CD4-positive, CD25-positive, alpha-beta regulatory T cell (primary cell): ENCODE data around the gene MAP2. TPM values are rescaled to one million over a fixed set of nuclear protein-coding genes. Genes with fewer than 3 reads are reported as not detected.
"Not testable (repeated sequence)": the region's sequence is repeated elsewhere in the genome, so short reads cannot be mapped to it uniquely, and the experiment has no call there.

ENCODE experiments used
- ATAC-seq, 2 donors: fragments of 150-1000 bp; cut with Tn5 transposase; one replicate each; pipeline ENCODE4 v1.10.0; 2021; ENCODE audit warnings: low read depth in 2 of 2, moderate number of reproducible peaks in 2 of 2, moderate library complexity in 1 of 2
- DNase-seq, 3 donors: peaks; one replicate each; pipeline versions ENCODE4 v3.0.0 to v3.0.0-alpha.2; 2012 to 2022; ENCODE audit warnings: mixed read lengths in 1 of 3
- H3K27ac ChIP-seq: one replicate; pipeline ENCODE4 v1.7.0; 2013; ENCODE audit warnings: mild to moderate bottlenecking, low read length; ENCODE audit not compliant: insufficient read depth, poor library complexity, severe bottlenecking
- H3K27me3 ChIP-seq: one replicate; pipeline ENCODE4 v1.7.0; 2013; ENCODE audit warnings: low read length; ENCODE audit not compliant: control insufficient read depth, insufficient read depth
- H3K36me3 ChIP-seq: one replicate; pipeline ENCODE4 v1.7.0; 2013; ENCODE audit warnings: mild to moderate bottlenecking, low read length, moderate library complexity; ENCODE audit not compliant: control insufficient read depth, insufficient read depth
- H3K4me1 ChIP-seq: 2 replicates; pipeline ENCODE4 v1.7.0; 2013; ENCODE audit warnings: mild to moderate bottlenecking, low read length; ENCODE audit not compliant: insufficient read depth, control insufficient read depth, poor library complexity, severe bottlenecking
- H3K4me3 ChIP-seq: one replicate; pipeline ENCODE4 v1.7.0; 2013; ENCODE audit warnings: low read depth, mild to moderate bottlenecking, low read length, moderate library complexity
- H3K9me3 ChIP-seq, 2 experiments: 1 replicate in 1 of 2; 2 replicates in 1 of 2; pipeline ENCODE4 v1.7.0; 2013; ENCODE audit warnings: low read length in 2 of 2, mild to moderate bottlenecking in 1 of 2, moderate library complexity in 1 of 2; ENCODE audit not compliant: control insufficient read depth in 2 of 2
- H3K27ac Mint-ChIP-seq, 3 donors: one replicate each; pipeline ENCODE4 v1.8.0; 2020 to 2022; ENCODE audit warnings: mild to moderate bottlenecking in 3 of 3, mixed read lengths in 3 of 3, moderate library complexity in 2 of 3
- H3K27me3 Mint-ChIP-seq: one replicate; pipeline ENCODE4 v1.8.0; 2022; ENCODE audit warnings: mild to moderate bottlenecking, mixed read lengths
- H3K36me3 Mint-ChIP-seq: one replicate; pipeline ENCODE4 v1.8.0; 2020; ENCODE audit warnings: mixed read lengths
- H3K4me1 Mint-ChIP-seq, 4 donors: one replicate each; pipeline ENCODE4 v1.8.0; 2020 to 2022; ENCODE audit warnings: mixed read lengths in 4 of 4, mild to moderate bottlenecking in 1 of 4
- H3K4me3 Mint-ChIP-seq, 4 donors: one replicate each; pipeline ENCODE4 v1.8.0; 2020 to 2022; ENCODE audit warnings: mild to moderate bottlenecking in 4 of 4, mixed read lengths in 4 of 4, moderate library complexity in 3 of 4
- H3K9me3 Mint-ChIP-seq, 7 donors: one replicate each; pipeline ENCODE4 v1.8.0; 2020 to 2022; ENCODE audit warnings: mixed read lengths in 7 of 7, mild to moderate bottlenecking in 3 of 7, moderate library complexity in 2 of 7
- polyA plus RNA-seq, 4 donors: library from polyadenylated mRNA; unstranded; fragments of 300-500 nt; fragmentation: Illumina TruSeq; gene quantifications; one replicate each; pipeline ENCODE4 v1.2.3, GENCODE V29; 2021
- total RNA-seq: library from RNA; stranded (reverse); gene quantifications from one replicate; pipeline ENCODE4 v1.2.3, GENCODE V29; 2022

MAP2 gene
- total and polyA plus RNA-seq, 5 donors from 2014 or later = 0.16 to 1.1 TPM; not detected in 3

DNA sequence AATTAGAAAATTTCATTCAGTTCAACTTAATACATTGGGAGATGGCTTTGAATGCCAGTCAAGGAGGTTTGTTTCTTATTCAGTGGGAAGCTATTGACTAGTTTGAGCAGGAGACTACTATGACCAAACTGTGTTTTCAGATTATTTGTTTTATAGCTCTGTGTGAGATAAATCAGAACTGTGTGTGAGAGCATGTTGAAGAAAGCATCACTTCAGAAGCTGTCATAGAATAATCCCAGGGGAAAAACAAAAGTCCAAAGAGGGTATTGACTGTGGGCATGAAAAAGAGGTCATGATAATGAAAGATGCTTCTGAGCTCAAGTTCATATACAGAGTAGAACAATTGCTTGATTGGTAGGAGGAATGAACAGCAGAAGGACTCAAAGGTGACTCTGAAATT, 160.6 kb downstream of the MAP2 start:
- no peak overlapping the region for H3K4me3 ChIP-seq
- Mint-ChIP-seq H3K4me3 (no peak overlapping the region), H3K27ac (no peak overlapping the region), H3K36me3 (no peaks in the 10 kb centered on the region), H3K9me3 (peaks cover 0 to 2% (median 0%) of the 10 kb centered on the region in 7 donors), H3K27me3 (no peaks in the 10 kb centered on the region), H3K4me1 (peaks cover 0 to 2% (median 0%) of the 10 kb centered on the region in 4 donors)
- H3K36me3 ChIP-seq = no peaks in the 10 kb centered on the region
- H3K4me1 ChIP-seq = no peaks in the 10 kb centered on the region
- ATAC-seq = no peak
- no peak overlapping the region for H3K27ac ChIP-seq
- H3K27me3 ChIP-seq = no peaks in the 10 kb centered on the region
- H3K9me3 ChIP-seq = no peaks in the 10 kb centered on the region
- DNase-seq = no peak

DNA sequence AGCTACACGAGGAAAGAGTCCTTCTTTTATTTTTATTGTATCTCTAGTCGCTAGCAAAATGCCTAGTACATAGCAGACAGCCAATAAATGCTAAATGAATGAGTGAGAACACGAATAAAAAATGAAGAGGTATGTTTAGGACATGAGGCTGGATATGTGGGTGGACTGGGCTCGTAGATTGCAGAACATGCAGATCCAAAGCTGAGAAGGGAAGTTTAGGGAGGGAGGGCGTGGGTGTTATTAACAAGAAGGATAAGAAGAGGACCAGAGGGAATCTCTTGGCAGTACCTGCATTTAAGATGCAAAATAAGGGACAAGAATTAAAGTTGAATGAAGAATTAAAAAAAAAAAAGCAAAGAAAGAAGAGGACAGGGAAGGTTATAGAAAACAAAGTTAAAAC, 161.1 kb downstream of the MAP2 start:
- Histone ChIP-seq H3K4me3 (no peak overlapping the region), H3K9me3 (no peaks in the 10 kb centered on the region), H3K36me3 (no peaks in the 10 kb centered on the region), H3K4me1 (no peaks in the 10 kb centered on the region), H3K27ac (no peak overlapping the region), H3K27me3 (no peaks in the 10 kb centered on the region)
- Mint-ChIP-seq H3K4me3 (no peak overlapping the region), H3K27ac (no peak overlapping the region), H3K27me3 (no peaks in the 10 kb centered on the region), H3K36me3 (no peaks in the 10 kb centered on the region), H3K4me1 (no peaks in the 10 kb centered on the region), H3K9me3 (peaks cover 0 to 2% (median 0%) of the 10 kb centered on the region in 7 donors)
- DNase-seq (no peak), ATAC-seq (no peak)

DNA sequence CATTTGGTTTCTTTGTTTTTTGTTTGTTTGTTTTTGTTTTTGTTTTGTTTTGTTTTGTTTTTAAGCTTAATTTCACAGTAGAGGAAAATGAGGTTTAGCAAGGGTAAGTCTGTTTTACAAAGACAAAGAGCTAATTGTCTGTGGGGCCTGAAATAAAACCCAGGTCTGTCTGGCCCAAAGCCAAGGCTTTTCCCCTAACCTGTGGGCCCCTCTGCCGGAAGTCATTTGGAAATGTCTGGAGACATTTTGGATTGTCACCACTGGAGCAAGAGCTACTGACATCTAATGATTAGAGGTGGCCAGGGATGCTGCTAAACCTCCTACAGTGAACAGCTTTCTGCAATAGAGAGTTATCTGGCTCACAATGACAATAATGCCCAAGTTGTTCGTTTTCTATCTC, 167.2 kb downstream of the MAP2 start:
- no peaks in the 10 kb centered on the region for H3K4me1 ChIP-seq
- H3K4me3 ChIP-seq = no peak overlapping the region
- no peaks in the 10 kb centered on the region for H3K36me3 ChIP-seq
- no peak overlapping the region for H3K27ac Mint-ChIP-seq
- H3K36me3 Mint-ChIP-seq = no peaks in the 10 kb centered on the region
- DNase-seq = no peak
- no peak overlapping the region for H3K27ac ChIP-seq
- H3K9me3 Mint-ChIP-seq = peaks cover 0 to 4% (median 0%) of the 10 kb centered on the region in 7 donors
- no peak for ATAC-seq
- no peaks in the 10 kb centered on the region for H3K27me3 ChIP-seq
- H3K27me3 Mint-ChIP-seq = no peaks in the 10 kb centered on the region
- H3K4me3 Mint-ChIP-seq = no peak overlapping the region
- no peaks in the 10 kb centered on the region for H3K4me1 Mint-ChIP-seq
- no peaks in the 10 kb centered on the region for H3K9me3 ChIP-seq

DNA sequence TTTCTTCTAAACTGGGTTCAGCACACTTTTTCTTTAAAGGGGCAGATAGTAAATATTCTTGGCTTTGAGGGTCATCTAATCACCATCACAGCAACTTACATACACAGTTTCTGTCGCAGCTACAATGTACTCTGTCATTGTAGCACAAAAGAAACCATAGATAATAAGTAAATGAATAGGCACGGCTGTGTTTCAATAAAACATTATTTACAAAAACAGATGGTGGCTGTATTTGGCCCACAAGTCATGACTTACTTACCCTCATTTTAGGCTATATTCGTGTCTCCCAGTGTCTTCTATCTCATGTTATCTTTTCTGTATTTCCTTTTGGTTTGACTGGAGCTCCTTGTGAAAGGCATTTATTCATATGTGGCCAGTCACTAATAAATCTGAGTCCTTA, 168.3 kb downstream of the MAP2 start:
- H3K27me3 ChIP-seq = no peaks in the 10 kb centered on the region
- no peak overlapping the region for H3K27ac Mint-ChIP-seq
- ATAC-seq = no peak
- H3K27ac ChIP-seq = no peak overlapping the region
- no peak overlapping the region for H3K4me3 ChIP-seq
- DNase-seq = no peak
- no peaks in the 10 kb centered on the region for H3K9me3 ChIP-seq
- H3K36me3 Mint-ChIP-seq = no peaks in the 10 kb centered on the region
- no peaks in the 10 kb centered on the region for H3K4me1 ChIP-seq
- H3K27me3 Mint-ChIP-seq = no peaks in the 10 kb centered on the region
- H3K9me3 Mint-ChIP-seq = peaks cover 0 to 4% (median 0%) of the 10 kb centered on the region in 7 donors
- H3K36me3 ChIP-seq = no peaks in the 10 kb centered on the region
- no peak overlapping the region for H3K4me3 Mint-ChIP-seq
- H3K4me1 Mint-ChIP-seq = no peaks in the 10 kb centered on the region

DNA sequence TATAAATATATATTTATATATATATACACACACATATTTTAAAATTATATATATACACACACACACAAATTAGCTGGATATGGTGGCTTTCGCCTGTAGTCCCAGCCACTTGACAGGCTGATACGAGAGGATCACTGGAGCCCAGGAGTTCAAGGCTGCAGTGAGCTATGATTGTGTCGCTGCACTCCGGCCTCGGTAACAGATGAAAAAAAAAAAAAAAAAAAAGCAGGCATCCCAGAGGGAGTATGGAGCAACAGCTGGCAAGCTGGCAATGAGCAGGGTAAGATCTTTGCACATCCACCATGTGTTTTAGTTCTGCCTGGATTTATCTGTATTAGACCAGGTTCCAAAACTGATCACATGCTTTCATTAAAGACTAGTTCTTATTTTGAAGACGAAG, 170.1 kb downstream of the MAP2 start:
- no peak overlapping the region for H3K27ac ChIP-seq
- Mint-ChIP-seq H3K4me3 (no peak overlapping the region), H3K36me3 (no peaks in the 10 kb centered on the region), H3K27me3 (no peaks in the 10 kb centered on the region), H3K4me1 (no peaks in the 10 kb centered on the region), H3K9me3 (peaks cover 0 to 5% (median 2%) of the 10 kb centered on the region in 7 donors), H3K27ac (no peak overlapping the region)
- H3K9me3 ChIP-seq = no peaks in the 10 kb centered on the region
- no peaks in the 10 kb centered on the region for H3K36me3 ChIP-seq
- no peaks in the 10 kb centered on the region for H3K27me3 ChIP-seq
- no peaks in the 10 kb centered on the region for H3K4me1 ChIP-seq
- ATAC-seq = no peak
- DNase-seq = no peak
- H3K4me3 ChIP-seq = no peak overlapping the region

DNA sequence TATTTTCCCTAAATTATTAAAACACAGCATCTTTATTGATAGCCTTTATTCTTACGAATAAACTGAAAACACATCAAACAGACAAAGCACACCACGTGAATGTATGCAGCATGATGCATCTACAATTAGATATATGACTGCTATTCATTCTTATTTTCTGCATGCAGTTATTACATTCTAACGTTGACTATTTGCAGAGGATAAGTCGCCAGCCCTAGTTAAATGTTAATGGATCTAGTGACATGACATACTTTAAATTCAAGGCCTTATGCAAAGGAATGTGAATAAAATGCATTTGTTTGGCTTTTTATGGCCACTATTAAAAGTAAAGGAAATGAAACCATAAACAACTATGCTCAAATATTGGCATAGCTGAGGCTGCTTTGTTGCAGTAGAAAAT, 172.4 kb downstream of the MAP2 start:
- H3K27me3 ChIP-seq = no peaks in the 10 kb centered on the region
- no peaks in the 10 kb centered on the region for H3K27me3 Mint-ChIP-seq
- H3K36me3 Mint-ChIP-seq = no peaks in the 10 kb centered on the region
- no peaks in the 10 kb centered on the region for H3K36me3 ChIP-seq
- H3K9me3 Mint-ChIP-seq = peaks cover 0 to 5% (median 2%) of the 10 kb centered on the region in 7 donors
- no peak for DNase-seq
- H3K9me3 ChIP-seq = no peaks in the 10 kb centered on the region
- no peak for ATAC-seq
- no peak overlapping the region for H3K4me3 Mint-ChIP-seq
- no peak overlapping the region for H3K4me3 ChIP-seq
- no peak overlapping the region for H3K27ac Mint-ChIP-seq
- no peak overlapping the region for H3K27ac ChIP-seq
- no peaks in the 10 kb centered on the region for H3K4me1 Mint-ChIP-seq
- H3K4me1 ChIP-seq = no peaks in the 10 kb centered on the region

DNA sequence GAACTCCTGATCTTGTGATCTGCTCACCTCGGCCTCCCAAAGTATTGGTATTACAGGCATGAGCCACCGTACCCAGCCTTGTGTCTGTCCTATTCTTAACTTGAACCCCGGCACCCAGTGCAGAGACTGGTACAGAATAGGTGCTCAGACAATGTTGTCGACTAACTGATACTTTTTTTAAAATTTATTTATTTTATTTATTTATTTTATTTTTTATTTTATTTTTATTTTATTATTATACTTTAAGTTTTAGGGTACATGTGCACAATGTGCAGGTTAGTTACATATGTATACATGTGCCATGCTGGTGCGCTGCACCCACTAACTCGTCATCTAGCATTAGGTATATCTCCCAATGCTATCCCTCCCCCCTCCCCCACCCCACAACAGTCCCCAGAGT, 174.4 kb downstream of the MAP2 start:
- H3K36me3 Mint-ChIP-seq, H3K4me3 ChIP-seq, H3K27me3 ChIP-seq, H3K36me3 ChIP-seq, H3K27me3 Mint-ChIP-seq, ATAC-seq, DNase-seq, H3K9me3 Mint-ChIP-seq, H3K27ac ChIP-seq, H3K9me3 ChIP-seq, H3K4me1 ChIP-seq, H3K4me3 Mint-ChIP-seq, H3K27ac Mint-ChIP-seq, H3K4me1 Mint-ChIP-seq: not testable (repeated sequence)

DNA sequence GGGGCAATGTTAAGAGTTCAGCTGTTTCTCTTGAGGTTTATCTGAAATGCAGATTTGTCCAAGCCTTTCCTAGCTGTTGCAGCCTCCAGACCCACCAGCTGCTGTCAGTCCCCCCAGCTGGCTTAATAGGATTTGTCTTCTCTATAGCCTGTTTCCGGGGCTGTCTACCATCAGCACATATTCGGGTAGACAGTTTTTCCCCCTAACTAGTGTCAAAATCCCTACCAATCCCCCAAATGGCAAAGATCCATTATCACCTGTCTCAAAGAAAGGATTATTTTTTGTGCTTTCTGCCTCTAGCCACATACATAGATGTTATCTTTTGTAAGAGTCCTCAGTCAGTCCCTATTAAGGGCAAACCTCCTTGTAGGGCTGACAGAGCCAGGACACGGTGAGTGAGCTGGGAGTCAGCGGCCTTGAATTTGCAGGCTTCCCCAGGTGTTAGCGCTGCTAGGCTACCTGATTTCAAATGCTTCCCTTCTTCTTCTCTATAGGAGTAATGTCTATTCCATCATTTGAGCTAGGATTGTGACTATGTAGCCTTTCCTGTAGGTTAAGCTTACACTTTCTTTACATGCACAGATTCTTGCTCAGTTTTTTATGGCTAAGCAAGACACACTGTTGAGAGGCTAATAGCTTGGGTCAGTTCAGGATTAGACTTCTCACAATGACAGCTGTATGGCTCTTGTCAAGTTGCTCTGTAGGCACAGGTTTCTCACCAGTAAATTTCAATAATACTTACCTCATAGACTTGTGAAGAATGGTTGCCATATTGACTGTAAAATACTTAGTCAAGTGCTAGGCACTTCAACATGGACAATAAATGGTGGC, 176.7 kb downstream of the MAP2 start:
- peaks cover 0 to 5% (median 2%) of the 10 kb centered on the region in 7 donors for H3K9me3 Mint-ChIP-seq
- H3K27ac Mint-ChIP-seq = no peak overlapping the region
- H3K27me3 Mint-ChIP-seq = no peaks in the 10 kb centered on the region
- Histone ChIP-seq H3K4me3 (no peak overlapping the region), H3K27me3 (no peaks in the 10 kb centered on the region), H3K4me1 (no peaks in the 10 kb centered on the region), H3K27ac (no peak overlapping the region), H3K36me3 (no peaks in the 10 kb centered on the region), H3K9me3 (no peaks in the 10 kb centered on the region)
- no peaks in the 10 kb centered on the region for H3K36me3 Mint-ChIP-seq
- H3K4me1 Mint-ChIP-seq = no peaks in the 10 kb centered on the region
- peak overlapping the region in 1 of 4 donors; percentile 11 for H3K4me3 Mint-ChIP-seq
- ATAC-seq (no peak), DNase-seq (no peak)
